GM13976 (cell line): ENCODE measurements around the gene CATSPERB.
"Not testable (repeated sequence)": the region's sequence is repeated elsewhere in the genome, so short reads cannot be mapped to it uniquely, and the experiment has no call there.

Experiments used
- DNase-seq: peaks from one replicate; pipeline ENCODE4 v3.0.0; 2012; ENCODE audit warnings: low spot score
- in situ Hi-C: fragments of 300-500 bp; cut with MboI; formaldehyde crosslinking; loops from one replicate; pipeline ENCODE4 v1.12.0; 2022; ENCODE audit warnings: low sequenced_read_pairs, mixed read lengths, inconsistent platforms; ENCODE audit not compliant: unreplicated experiment
- TF ChIP-seq, protein P1 (sequence below): IDR thresholded peaks from 2 replicates; pipeline ENCODE4 v1.5.1; 2012; ENCODE audit warnings: borderline replicate concordance, mild to moderate bottlenecking; ENCODE audit not compliant: insufficient read depth; ENCODE audit errors: extremely low read depth, missing control alignments, control extremely low read depth

CATSPERB gene

DNA sequence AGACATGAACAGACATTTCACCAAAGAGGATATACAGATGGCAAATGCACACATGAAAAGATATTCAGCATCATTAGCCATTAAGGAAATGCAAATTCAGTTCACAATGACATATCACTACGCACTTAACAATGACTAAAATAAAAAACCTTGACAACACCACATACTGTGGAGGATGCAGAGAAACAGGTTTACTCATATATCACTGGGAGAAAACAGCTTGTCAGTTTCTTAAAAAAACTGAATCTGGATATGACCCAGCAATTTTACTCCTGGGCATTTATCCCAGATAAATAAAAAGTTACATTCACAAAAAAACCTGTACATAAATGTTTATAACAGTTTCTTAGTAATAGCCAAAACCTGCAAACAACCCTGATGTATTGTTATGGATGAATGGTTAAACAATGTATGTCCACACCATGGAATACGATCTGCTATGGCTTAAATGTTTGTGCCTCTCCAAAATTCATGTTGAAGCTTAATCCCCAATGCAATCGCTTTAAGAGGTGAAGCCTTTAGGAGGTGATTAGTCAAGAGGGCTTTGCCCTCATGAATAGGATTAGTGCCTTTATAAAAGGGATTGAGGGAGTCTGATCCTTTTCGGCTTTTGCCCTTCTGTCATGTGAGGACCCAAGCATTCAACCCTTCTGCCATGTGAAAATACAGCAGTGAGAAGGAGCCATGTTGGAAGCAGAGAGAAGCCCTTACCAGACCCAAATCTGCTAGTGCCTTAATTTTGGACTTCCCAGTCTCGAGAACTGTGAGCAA lies 185.8 kb downstream of the CATSPERB start:
- in situ Hi-C loops, result no loop called here
- TF ChIP-seq, protein P1, sequence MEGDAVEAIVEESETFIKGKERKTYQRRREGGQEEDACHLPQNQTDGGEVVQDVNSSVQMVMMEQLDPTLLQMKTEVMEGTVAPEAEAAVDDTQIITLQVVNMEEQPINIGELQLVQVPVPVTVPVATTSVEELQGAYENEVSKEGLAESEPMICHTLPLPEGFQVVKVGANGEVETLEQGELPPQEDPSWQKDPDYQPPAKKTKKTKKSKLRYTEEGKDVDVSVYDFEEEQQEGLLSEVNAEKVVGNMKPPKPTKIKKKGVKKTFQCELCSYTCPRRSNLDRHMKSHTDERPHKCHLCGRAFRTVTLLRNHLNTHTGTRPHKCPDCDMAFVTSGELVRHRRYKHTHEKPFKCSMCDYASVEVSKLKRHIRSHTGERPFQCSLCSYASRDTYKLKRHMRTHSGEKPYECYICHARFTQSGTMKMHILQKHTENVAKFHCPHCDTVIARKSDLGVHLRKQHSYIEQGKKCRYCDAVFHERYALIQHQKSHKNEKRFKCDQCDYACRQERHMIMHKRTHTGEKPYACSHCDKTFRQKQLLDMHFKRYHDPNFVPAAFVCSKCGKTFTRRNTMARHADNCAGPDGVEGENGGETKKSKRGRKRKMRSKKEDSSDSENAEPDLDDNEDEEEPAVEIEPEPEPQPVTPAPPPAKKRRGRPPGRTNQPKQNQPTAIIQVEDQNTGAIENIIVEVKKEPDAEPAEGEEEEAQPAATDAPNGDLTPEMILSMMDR, result no peak
- no peak for DNase-seq

- DNase-seq, result no peak
- TF ChIP-seq, protein P1, result no peak
- in situ Hi-C loops, result no loop called here
Observed at GRCh38 chr14:91545204-91545603, 186.7 kb downstream of the CATSPERB start.

DNA sequence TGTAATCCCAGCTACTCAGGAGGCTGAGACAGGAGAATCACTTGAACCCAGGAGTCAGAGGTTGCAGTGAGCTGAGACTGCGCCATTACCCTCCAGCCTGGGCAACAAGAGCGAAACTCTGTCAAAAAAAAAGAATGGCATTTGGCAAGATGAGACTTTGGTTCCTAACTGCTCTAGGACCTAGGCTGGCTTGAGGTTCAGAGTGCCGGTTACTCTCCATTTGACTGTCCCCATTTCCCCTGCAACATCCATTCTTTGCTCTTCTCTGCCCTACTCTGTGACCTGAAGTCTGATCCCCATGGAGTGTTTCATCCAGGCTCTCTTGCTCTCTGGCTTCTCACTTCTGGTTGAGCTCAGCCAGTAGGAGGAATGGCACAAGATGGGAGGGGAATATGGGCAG lies 195.6 kb downstream of the CATSPERB start:
- in situ Hi-C loops, result no loop called here
- TF ChIP-seq, protein P1, result no peak
- DNase-seq, result no peak

DNA sequence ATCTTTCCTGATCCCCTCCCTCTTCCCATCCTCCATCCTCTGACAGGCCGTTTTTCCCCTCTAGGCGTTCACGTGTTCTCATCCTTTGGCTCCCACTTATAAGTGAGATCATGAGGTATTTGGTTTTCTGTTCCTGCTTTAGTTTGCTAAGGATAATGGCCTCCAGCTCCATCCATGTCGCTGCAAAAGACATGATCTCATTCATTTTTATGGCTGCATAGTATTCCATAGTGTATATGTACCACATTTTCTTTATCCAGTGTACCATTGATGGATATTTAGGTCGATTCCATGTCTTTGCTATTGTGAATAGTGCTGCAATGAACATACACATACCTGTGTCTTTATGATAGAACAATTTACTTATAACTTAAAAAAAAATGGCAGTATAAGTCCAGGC lies 197.8 kb downstream of the CATSPERB start:
- DNase-seq, in situ Hi-C loops: not testable (repeated sequence)

GRCh38 chr14:91533623-91534022 lies 198.3 kb downstream of the CATSPERB start:
- TF ChIP-seq, protein P1, result no peak
- in situ Hi-C loops, result no loop called here
- DNase-seq, result no peak
